ENCODE results near the gene WDR72.
"Not testable (repeated sequence)": the region's sequence is repeated elsewhere in the genome, so short reads cannot be mapped to it uniquely, and the experiment has no call there.

Gene WDR72

DNA sequence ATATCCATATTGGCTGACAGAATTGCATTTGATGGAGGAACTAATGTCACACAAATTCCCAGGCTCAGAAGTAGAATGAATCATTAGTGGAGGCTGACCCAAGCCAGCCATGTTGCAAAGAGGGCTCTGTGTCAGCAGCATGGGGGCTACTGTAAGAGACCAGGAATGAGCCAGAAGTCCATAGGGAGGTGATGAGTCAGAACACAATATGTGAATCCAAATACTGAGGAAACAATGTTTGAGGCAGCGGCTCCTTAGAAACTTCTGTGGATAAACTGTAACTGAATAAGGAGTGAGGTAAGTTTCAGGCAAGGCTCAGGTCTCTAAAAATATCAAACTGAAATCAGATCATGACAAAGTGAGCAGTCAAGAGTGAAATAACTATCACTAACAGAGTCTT is 170.7 kb downstream of the WDR72 start:
- DNase-seq, result no peak

DNA sequence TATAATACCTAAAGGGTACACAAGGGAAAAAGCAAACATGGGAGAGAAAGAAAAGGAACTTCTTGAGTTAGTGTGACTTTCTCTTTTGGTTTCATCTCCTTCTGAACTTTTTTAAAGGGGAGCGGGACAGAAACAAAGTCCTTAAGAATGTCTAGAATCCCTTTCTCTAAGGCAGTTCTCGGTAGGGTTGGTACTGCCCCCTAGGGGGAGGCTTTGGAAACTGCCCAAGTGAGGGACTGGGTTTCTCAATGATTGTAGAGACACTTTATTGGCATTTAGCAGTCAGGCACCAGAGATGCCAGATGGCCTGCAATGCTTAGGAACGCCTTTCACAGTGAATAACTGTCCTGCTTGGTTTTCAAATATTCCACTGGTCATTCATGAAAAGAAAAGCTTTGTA is 172.7 kb downstream of the WDR72 start:
- DNase-seq, result no peak

DNA sequence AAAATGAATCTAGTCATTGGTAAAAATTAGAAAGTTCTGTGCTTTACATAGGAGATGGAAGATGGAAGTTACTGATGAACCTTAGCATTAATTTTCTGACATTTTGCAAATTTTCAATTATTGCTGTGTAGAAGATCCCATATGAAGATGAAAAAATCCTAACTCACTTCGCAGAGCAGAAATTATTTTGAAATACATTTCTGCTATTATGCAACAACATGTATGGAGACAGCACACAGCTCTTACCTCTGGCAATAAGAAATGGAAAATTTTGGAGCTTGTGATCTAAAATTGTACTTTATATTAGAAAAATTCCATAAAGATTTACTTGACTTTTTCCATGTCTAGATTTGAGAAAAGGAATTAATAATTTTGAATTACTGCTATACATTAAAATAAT is 177.9 kb downstream of the WDR72 start:
- DNase-seq, result no peak

DNA sequence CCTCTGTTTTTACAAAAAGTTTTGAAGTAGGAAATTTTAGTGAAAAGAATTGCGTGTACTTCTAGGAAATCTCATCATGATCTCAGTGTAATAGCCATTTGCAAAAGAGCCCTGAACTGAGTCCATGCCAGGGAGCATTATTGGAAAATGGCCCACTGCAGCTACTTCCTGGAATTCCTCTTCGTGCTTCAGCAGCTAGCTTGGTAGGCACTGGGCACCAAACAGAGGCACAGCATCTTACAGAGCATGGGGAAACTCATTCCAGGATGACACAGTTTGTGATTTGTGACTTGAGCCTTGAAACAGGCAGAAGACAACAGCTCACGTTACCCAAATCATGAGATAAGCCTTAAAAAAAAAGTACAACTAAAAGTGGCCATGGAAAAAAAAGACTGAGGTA is 179.1 kb downstream of the WDR72 start:
- DNase-seq, result no peak

DNA sequence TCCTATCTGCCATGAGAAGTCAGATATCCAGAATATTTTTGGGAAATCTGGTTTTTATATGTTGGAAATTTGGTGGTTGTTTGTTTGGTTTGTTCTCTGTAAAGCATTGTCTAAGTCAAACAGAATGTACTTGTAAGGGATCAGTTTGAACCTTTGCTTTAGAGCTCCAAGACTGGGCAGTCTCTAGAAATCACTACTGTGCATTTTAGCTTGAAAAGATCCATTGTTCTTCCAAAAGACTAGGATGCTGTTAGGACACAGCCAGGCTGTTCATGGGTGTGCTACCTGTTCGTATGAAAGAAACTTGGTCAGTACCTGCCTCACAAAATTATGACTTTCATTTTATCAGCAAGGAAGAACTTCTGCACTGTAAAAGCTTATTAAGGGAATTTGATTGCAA is 182.6 kb downstream of the WDR72 start:
- DNase-seq, result no peak

DNA sequence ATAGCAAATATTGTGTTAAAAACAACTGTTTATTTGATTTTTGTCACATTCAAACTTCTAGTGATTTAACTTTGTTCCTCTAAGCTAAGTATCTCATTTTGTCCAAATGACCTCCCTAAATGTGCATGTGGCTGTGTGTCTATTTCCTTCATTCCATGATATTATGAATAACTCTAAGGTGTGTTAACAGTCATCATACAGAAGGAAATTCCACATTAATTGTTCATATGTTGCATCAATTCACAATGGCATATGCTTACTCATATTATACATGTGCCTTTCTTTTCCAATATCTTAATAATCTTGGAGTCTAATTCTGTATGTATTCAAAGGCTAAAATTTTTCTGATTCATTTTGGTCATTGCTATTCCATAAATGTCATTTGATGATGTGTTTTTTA is 186.4 kb downstream of the WDR72 start:
- no peak for DNase-seq

DNA sequence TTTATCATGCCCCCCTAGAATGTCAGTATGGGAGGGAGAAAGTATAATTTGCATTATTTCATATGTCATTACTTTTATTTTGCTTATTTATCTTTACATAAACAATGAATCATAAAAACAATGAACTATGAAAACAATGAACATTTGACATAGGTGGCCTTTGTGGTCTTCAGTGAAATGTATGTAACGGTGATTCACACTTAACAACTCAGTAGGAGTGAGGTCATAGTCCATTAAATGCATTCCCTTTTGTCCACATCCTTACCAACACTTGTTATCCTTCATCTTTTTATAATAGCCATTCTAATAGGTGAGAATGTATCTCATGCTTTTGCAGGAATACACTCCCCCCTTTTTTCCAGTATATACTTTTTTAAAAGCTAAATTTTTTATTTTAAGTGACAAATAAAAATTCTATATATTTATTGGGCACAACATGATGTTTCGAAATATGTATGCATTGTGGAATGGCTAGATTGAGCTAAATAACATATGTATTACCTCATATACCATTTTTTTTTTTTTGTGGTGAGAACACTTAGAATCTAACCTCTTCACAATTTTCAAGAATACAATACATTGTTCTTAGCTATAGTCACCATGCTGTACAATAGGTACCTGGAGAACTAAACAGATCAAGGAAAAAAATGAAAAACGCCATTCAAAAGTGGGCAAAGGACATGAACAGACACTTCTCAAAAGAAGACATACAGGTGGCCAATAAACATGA is 189.5 kb downstream of the WDR72 start:
- no peak for DNase-seq

DNA sequence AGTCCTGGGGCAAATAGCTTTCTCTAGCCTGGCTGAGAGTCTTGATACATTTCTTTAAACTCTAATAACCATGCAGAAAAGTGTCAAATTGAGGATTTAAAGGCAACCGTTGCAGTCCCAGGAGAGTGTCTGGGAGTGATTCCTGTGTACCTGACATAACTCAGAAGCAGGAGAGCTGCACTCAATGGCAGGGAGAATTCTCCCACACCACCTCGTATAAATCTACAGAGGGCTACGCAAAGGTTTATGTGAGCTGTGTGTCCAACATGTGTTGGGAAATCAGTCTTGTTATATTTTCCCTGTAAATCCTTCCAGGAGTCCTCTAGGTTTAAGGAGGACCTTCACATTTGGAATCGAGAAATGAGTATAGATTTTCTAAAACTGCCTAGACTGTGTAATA is 192.6 kb downstream of the WDR72 start:
- DNase-seq, result no peak

DNA sequence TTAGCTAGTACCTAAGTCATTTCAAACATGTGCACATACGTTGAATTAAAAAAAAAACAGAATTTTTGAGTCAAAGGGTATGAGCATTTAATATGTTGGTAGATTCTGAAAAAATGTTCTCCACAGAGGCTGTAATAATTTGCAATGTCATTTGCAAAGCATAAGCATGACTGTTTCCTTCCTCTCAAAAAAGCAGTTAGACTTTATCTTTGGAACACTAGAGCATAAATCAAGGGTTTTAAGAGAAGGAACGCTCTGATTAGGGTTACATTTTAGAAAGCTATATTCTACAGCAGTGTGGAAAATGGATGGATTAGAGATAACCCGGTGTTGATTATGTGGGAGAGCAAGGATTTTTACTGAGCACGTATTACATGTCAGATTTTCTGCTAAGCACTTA is 193.7 kb downstream of the WDR72 start:
- no peak for DNase-seq

DNA sequence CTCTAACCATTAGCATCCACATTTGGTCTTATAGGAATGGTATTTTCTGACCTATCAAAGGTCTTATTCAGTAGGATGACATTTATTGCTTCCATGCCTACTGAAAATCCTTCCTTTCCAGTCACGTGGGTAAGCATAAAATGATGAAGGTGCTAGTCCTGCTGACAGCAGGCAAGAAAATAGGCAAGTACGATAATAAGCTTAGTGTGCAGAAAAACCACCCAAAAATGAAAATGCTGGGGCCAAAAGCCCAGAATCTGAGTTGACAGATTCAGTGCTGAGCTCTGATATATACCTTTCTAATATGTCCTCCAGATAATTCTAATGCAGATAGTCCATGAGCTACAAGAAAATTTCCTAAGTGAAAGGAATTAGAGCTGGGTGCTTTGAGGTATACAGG is 194.8 kb downstream of the WDR72 start:
- DNase-seq, result no peak

DNA sequence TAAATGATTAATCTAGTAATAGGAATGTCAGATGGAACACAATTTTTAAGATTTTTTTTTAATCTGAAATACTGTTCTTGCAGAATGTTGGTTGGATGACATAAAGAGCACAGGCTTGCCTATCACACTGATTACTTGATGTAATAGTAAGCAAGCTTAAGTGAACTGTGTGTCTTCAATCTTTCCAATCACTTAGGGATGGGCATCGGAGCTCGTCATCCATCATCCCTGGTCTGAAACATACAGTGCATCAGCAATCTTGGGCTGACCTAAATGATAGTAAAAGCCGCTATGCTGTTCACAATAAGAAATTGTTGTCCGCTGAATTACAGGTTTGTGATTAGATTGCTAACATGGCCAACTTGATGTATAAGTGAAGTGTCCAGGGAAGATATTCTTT is 195.8 kb downstream of the WDR72 start:
- DNase-seq, result no peak

DNA sequence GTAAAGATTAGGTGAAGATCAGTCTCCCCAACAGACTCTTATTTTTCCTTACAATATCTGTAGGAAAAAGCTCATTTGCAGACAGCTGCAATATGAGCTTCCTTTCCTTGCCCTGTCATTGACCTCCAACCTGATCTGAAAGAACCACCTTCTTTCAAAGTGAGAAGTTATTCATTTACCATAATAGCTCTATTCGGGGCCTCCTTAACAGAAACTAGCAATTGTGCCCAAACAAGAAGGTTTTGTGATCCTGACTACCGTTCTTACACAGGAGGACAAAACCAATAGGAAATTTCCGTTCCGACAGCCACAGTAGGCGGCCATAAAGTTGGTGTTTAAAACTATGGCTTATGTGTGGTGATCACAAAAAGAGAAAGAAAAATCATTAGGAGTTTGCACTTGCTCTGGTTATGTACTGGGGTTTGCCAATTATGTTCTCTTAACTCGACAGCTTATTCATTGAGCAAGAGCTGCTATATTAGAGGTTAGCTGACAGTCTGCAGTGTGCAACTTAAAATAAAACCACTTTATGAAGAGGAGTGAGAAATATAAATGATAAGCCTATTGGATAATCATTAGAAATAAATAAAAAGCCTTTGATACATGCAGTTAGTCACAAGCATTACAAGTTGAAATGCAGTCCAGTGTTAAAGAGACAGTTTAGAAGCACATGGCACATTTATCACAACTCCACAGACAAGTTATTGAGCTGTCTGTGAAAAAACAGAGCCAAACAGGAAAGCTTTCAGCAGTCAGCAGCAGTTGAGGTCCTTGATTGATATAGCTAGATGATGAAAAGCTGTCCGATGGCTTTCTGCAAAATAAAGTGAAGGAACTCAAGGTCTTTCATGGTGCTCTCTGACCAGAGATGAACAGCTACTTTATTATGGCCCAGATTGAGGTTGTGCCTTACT is 199.8 kb downstream of the WDR72 start:
- DNase-seq, result no peak

DNA sequence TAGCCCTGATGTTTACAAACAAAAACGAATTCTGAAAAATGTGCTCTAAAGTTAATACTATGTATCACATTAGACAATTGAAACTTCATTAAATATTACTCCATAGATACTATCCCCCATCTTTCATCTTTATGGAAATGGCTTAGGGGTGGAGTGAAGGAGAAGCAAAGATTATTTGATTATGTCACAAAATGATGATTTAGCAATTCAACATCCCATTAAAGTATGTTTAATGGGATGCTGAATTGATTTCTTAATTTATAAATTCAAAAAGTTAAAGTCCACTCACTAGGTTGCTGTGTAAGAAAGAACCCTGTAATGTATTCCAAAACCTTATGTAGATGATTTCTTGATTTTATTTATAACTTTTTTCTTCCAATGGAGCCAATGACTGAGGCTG is 201.1 kb downstream of the WDR72 start:
- no peak for DNase-seq

DNA sequence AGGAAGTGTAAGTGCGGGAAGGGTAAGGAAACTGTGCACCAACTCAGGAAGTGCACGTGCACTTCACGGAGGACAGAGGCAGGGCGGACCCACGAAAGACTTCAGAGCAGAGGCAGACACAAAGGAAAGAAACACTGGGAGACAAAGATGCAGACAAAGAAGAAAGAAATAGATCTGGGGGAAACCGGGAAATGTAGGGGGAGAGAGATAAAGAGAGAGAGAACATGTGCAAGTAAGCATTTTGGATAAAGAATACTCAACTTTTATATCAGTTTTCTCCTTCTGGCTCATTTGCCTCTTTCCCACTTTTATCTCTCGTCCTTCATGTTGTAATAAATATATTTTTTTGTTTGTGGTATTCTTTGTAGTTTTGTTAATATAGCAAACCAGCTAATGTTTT is 204.2 kb downstream of the WDR72 start:
- no peak for DNase-seq

DNA sequence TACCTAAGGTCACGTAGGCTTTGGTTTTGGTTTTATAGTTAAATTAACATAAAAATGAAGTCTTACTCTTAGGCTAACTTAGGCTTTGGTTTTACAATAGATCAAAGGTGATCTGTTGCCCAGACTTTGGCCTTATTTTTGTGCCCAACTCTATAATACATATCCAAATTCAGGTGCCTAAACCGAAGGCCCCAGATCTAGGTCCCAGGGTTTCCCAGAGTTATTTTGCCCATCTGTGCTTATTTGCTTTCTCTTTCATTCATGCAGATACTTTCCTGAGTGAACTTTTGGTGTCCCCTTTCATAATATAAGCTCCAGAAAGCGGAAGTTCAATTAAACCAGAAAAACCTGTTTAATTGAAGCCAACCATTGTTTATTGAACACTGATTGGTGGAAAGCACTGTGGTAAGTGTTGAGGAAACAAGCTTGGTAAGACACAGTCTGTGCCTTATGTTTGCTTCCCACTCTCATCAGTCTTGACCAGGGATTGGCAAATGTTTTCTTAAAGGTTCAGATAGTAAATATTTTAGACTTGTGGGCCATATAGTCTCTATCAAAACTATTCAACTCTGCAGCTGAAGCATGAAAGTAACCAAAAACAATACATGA is 209.7 kb downstream of the WDR72 start:
- no peak for DNase-seq

DNA sequence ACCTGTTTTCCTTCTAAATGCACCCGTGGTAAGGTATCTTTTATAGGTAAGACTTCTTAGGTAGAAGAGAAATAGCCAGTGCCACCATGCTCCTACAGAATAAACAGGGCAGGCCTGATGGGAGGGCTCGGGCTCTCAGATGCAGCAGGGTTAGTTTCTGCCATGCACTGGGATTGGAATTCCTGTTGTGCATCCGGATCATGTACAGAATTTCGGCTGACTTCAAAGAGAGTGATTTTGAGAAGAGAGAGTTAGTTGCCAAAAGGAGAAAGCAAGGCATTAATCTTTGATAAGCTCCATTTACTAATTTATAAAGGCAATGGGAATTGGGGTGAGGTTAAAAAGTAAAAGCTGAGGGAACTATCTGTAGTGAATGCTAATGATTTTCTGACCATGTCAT is 211.2 kb downstream of the WDR72 start:
- DNase-seq, result no peak

DNA sequence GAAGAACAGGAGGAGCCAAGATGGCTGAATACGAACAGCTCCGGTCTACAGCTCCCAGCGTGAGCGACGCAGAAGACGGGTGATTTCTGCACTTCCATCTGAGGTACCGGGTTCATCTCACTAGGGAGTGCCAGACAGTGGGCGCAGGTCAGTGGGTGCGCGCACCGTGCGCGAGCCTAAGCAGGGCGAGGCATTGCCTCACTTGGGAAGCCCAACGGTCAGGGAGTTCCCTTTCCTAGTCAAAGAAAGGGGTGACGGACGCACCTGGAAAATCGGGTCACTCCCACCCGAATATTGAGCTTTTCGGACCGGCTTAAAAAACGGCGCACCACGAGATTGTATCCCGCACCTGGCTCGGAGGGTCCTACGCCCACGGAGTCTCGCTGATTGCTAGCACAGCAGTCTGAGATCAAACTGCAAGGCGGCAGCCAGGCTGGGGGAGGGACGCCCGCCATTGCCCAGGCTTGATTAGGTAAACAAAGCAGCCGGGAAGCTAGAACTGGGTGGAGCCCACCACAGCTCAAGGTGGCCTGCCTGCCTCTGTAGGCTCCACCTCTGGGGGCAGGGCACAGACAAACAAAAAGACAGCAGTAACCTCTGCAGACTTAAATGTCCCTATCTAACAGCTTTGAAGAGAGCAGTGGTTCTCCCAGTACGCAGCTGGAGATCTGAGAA is 218.7 kb downstream of the WDR72 start:
- DNase-seq, result not testable (repeated sequence)

DNA sequence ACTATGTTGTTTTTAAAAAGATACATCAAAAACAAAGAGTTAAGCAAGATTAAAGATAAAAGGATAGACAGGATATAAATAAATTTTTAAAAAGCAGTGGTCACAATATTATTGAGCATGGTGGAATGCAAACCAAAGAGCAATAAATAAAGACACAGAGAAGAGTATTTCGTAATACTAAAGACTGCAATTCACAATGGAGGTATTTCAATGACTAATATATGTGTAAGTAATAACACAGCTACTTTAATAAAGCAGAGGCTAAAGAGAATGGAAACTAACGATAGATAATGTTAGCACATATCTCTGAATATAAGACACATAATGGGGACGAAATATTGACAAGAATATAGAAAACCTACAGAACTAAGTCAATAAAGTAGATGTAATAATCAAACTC is 219.6 kb downstream of the WDR72 start:
- DNase-seq, result no peak

DNA sequence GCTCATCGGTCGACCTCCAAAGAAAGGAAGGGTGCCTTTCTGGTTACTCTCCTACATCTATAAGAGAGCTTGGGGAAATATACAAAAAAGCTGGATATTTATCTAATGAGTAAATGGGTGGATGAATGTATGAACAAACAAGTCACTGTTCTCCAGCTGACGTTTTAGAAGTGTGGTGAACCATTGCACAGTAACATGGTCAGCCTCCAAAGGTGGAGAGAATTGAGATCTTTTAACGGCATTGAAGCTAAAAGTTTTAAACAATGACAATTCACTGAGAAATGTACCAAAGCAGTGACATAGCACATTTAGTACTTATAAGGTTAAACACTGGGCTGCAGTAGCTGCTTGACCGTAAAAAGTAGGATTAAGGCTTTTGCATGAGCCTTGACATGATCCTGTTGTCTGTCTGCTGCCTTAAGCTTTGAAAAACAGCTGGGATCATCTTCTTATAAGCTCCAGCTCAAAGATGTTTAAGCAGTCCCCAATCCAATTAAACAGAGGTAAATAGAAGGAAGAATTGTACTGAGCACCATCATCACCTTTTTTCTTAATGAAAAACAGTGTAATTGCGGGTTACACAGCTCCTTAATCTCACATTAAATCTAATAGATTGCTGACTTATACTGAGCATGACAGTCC is 222.9 kb downstream of the WDR72 start:
- DNase-seq, result no peak

DNA sequence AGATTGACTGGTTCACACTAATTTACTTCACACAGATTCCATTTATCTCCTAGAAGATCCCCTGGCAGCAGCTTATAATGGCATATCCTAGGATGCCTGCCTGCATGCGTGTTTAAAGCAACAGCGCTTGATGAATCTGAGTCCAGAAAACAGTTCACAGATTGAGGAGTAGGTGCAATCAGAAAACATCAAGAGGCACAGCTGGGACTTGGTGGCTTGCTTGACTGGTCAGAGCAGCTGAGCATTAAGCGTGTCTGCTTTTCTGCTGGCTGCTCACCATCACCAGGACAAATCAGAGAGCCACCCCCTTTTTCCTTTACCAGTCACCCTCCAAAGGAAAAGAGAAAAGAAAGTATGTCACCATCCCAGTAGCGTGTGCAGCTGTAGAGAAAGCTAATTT is 223.6 kb downstream of the WDR72 start:
- no peak for DNase-seq

DNA sequence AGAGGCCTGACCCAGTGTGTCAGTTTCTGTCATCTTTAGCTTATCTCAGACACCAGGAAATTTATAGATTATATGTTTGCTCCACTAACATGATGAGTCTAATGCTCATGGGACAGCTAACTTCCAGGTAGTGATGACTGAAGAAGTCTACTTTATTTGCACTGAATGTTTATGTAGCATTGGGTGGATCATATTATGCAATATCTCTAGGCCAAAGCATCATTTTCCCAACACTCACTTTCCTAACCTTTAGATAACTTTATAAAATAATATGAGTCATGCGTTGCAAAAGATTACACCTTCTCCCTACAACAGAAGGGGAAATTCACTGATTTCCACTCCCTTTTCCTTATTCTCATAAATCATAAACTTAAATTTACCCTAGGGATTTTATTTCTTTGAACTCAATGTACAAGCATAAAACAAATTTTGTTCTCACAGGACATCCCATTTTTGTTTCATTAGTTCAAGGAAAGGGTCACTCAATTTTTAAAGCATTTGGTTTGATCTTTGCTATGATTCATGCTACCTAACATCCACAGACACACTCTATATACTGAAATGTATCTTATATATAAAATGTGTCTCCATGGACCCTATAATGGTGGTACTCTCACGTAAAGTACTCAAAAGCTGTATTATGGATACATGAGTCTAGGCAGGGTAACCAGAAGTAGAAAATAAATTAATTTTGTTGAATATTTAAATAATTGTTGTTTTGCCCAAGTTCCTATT is 225.2 kb downstream of the WDR72 start:
- no peak for DNase-seq

DNA sequence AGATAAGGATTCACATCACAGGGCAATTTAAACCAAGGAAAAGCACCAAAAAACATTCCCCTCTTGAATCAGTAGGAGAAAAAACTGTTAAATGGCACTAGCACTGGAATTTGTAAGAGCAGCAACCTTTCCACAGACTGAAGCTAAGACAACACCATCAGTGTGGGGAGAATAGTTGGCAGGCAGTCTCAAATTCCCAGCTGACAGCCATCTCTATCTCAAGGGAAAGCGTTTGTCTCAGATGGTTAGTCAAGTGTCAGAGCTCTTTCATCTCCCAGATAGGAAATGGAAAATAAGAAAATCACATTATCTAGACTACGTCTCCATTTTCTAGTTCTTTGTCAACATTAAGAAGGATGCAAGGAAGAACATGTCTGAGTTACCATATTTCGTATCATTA is 228.7 kb downstream of the WDR72 start:
- DNase-seq, result no peak

All from stimulated activated CD4-positive, alpha-beta T cell treated with anti-CD3 and anti-CD28 coated beads, Interleukin-12 subunit alpha, Interleukin-12 subunit beta, amount 100 ng/mL, for 4 hours (primary cell).